ENCODE measurements around the gene KCNH5. TPM values are rescaled to one million over a fixed set of nuclear protein-coding genes. Genes with fewer than 3 reads are reported as not detected.

KCNH5 gene
- total RNA-seq, 4 donors from 2014 or later: 0.04 to 0.27 (median 0.15) TPM

DNA sequence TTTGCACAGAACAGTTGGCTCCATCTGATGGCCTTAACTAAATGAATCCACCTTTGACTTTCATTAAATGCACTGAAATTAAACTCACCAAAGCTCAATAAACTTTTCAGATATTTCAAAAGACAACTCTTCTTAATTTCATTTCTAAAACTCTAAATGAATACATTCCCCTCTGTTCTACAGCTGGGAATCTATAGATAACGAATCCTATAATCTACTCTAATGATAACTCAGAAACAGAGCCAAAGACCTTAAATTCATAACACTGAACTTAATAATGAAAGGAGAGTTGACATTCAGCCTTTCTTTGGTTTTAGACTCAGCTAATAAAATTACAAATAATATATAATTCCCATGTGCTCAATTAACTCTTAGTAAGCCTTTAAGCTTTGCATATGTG lies 150.5 kb downstream of the KCNH5 start:
- no peak for ATAC-seq
- H3K27ac ChIP-seq: no peak overlapping the region
- 62 to 93% methylated on average over 1 of the region's 1 CpG for WGBS, 2 donors (ENCODE audit: low coverage in 1 of 2)

DNA sequence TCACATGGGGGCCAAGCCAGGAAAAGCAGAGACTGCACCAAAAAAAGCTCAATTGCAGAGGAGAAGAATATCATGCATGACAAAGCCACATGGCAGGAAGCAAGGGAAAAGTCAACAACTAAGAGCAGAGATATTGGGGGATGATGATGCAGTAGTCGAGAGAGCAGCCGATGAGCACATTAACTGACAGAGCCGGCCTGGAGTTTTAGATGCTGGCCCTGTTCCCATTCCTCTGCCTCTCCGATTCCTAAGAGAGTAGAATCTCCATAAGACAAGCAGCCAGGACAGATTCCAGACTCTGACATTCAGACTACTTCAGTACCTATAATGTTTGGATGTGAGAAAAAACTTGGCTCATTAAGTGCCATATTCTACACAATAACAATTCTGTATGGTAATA lies 155.9 kb downstream of the KCNH5 start:
- Histone ChIP-seq H3K27me3 (no peaks in the 10 kb centered on the region), H3K36me3 (no peaks in the 10 kb centered on the region), H3K27ac (no peak overlapping the region), H3K4me1 (no peaks in the 10 kb centered on the region), H3K4me3 (no peak overlapping the region), H3K9me3 (no peaks in the 10 kb centered on the region)
- WGBS, 2 donors (ENCODE audit: low coverage in 1 of 2): 24 to 39% methylated on average over 4 of the region's 4 CpGs
- ATAC-seq: no peak
- TF ChIP-seq POLR2AphosphoS5 (IDR thresholded peaks at IDR 0.05) (no peak), EP300 (IDR thresholded peaks at IDR 0.05) (no peak), POLR2A (IDR thresholded peaks at IDR 0.05) (no peak)
- TF ChIP-seq, protein P1, sequence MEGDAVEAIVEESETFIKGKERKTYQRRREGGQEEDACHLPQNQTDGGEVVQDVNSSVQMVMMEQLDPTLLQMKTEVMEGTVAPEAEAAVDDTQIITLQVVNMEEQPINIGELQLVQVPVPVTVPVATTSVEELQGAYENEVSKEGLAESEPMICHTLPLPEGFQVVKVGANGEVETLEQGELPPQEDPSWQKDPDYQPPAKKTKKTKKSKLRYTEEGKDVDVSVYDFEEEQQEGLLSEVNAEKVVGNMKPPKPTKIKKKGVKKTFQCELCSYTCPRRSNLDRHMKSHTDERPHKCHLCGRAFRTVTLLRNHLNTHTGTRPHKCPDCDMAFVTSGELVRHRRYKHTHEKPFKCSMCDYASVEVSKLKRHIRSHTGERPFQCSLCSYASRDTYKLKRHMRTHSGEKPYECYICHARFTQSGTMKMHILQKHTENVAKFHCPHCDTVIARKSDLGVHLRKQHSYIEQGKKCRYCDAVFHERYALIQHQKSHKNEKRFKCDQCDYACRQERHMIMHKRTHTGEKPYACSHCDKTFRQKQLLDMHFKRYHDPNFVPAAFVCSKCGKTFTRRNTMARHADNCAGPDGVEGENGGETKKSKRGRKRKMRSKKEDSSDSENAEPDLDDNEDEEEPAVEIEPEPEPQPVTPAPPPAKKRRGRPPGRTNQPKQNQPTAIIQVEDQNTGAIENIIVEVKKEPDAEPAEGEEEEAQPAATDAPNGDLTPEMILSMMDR (IDR thresholded peaks at IDR 0.05): no peak

More for the DNA sequence above, 150.5 kb downstream of the KCNH5 start:
- no peak overlapping the region for H3K4me3 ChIP-seq
- TF ChIP-seq POLR2A (IDR thresholded peaks at IDR 0.05) (no peak), EP300 (IDR thresholded peaks at IDR 0.05) (no peak), POLR2AphosphoS5 (IDR thresholded peaks at IDR 0.05) (no peak)
- TF ChIP-seq, protein P1 (IDR thresholded peaks at IDR 0.05): no peak
- no peaks in the 10 kb centered on the region for H3K9me3 ChIP-seq
- no peaks in the 10 kb centered on the region for H3K27me3 ChIP-seq
- no peaks in the 10 kb centered on the region for H3K36me3 ChIP-seq
- no peaks in the 10 kb centered on the region for H3K4me1 ChIP-seq

- H3K27me3 ChIP-seq: no peaks in the 10 kb centered on the region
- ATAC-seq: no peak
These were observed 158.8 kb downstream of the KCNH5 start for GRCh38 chr14:62886461-62886860.

GRCh38 chr14:62885451-62885850 lies 159.8 kb downstream of the KCNH5 start:
- Histone ChIP-seq H3K4me3 (no peak overlapping the region), H3K27me3 (no peaks in the 10 kb centered on the region), H3K36me3 (no peaks in the 10 kb centered on the region), H3K4me1 (no peaks in the 10 kb centered on the region), H3K27ac (no peak overlapping the region), H3K9me3 (no peaks in the 10 kb centered on the region)
- TF ChIP-seq POLR2A (IDR thresholded peaks at IDR 0.05) (no peak), EP300 (IDR thresholded peaks at IDR 0.05) (no peak), POLR2AphosphoS5 (IDR thresholded peaks at IDR 0.05) (no peak)
- TF ChIP-seq, protein P1 (IDR thresholded peaks at IDR 0.05): no peak
- no peak for ATAC-seq
- 42 to 71% methylated on average over 2 of the region's 2 CpGs for WGBS, 2 donors (ENCODE audit: low coverage in 1 of 2)

More at GRCh38 chr14:62886461-62886860, 158.8 kb downstream of the KCNH5 start:
- Histone ChIP-seq H3K27ac (no peak overlapping the region), H3K4me1 (no peaks in the 10 kb centered on the region), H3K4me3 (no peak overlapping the region), H3K9me3 (no peaks in the 10 kb centered on the region), H3K36me3 (no peaks in the 10 kb centered on the region)
- no peak for TF ChIP-seq POLR2AphosphoS5 (IDR thresholded peaks at IDR 0.05)
- TF ChIP-seq, protein P1 (IDR thresholded peaks at IDR 0.05): no peak
- no peak for TF ChIP-seq POLR2A (IDR thresholded peaks at IDR 0.05)
- no peak for TF ChIP-seq EP300 (IDR thresholded peaks at IDR 0.05)
- WGBS, 2 donors (ENCODE audit: low coverage in 1 of 2): 36 to 71% methylated on average over 1 of the region's 1 CpG

DNA sequence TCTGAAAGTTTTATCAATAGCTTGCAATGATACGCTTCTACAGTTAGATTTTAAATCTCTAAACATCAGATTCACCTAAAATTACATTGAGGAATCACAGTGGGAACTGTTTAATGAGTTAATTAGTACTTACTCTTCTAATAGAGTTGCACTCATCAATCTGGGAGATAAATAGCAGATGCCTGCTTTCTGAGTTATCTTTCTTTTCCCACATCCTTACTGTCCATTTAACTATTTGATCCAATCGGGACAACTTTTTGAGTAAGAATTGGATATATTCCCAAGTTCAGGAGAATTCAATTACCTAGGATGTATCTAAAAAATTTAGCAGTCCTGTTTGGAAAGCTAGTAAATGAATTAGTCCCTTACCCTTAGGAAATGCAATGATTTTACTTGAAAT lies 162.3 kb downstream of the KCNH5 start:
- WGBS, 2 donors (ENCODE audit: low coverage in 1 of 2): 89 to 97% methylated on average over 2 of the region's 2 CpGs

More for the DNA sequence above, 162.3 kb downstream of the KCNH5 start:
- no peaks in the 10 kb centered on the region for H3K9me3 ChIP-seq
- no peaks in the 10 kb centered on the region for H3K27me3 ChIP-seq
- TF ChIP-seq POLR2AphosphoS5 (IDR thresholded peaks at IDR 0.05) (no peak), EP300 (IDR thresholded peaks at IDR 0.05) (no peak), POLR2A (IDR thresholded peaks at IDR 0.05) (no peak)
- TF ChIP-seq, protein P1 (IDR thresholded peaks at IDR 0.05): no peak
- no peak overlapping the region for H3K4me3 ChIP-seq
- H3K27ac ChIP-seq: no peak overlapping the region
- no peak for ATAC-seq
- H3K4me1 ChIP-seq: no peaks in the 10 kb centered on the region
- H3K36me3 ChIP-seq: no peaks in the 10 kb centered on the region
